Measurements from ENCODE around the gene PHF10. TPM values are rescaled to one million over a fixed set of nuclear protein-coding genes. Genes with fewer than 3 reads are reported as not detected.

PHF10 gene
- total RNA-seq, 2 donors from 2014 or later: 64.3 to 67.1 TPM

- DNase-seq: no peak
- H3K27ac Mint-ChIP-seq: no peak overlapping the region
- no peak overlapping the region for H3K4me3 Mint-ChIP-seq
- no peaks in the 10 kb centered on the region for H3K9me3 ChIP-seq (ENCODE audit: control insufficient read depth, low read length, poor library complexity, severe bottlenecking)
- no peaks in the 10 kb centered on the region for H3K27me3 Mint-ChIP-seq
- ATAC-seq: no peak
- peaks cover 14% of the 10 kb centered on the region for H3K36me3 Mint-ChIP-seq (ENCODE audit: low read depth)
- H3K4me1 Mint-ChIP-seq: peaks cover 13% of the 10 kb centered on the region
Measured at GRCh38 chr6:169661391-169661756, 62.9 kb downstream of the PHF10 start.

GRCh38 chr6:169660751-169661390, 63.4 kb downstream of the PHF10 start:
- ATAC-seq (no peak), DNase-seq (no peak)
- H3K9me3 ChIP-seq (ENCODE audit: control insufficient read depth, low read length, poor library complexity, severe bottlenecking): no peaks in the 10 kb centered on the region
- Mint-ChIP-seq H3K36me3 (ENCODE audit: low read depth) (peaks cover 16% of the 10 kb centered on the region), H3K4me1 (peaks cover 13% of the 10 kb centered on the region), H3K4me3 (no peak overlapping the region), H3K27ac (no peak overlapping the region), H3K27me3 (no peaks in the 10 kb centered on the region)

- no peak for DNase-seq
- H3K9me3 ChIP-seq (ENCODE audit: control insufficient read depth, low read length, poor library complexity, severe bottlenecking): no peaks in the 10 kb centered on the region
- ATAC-seq: no peak
- Mint-ChIP-seq H3K27ac (no peak overlapping the region), H3K27me3 (no peaks in the 10 kb centered on the region), H3K36me3 (ENCODE audit: low read depth) (peaks cover 16% of the 10 kb centered on the region), H3K4me3 (no peak overlapping the region), H3K4me1 (peaks cover 15% of the 10 kb centered on the region)
Measured at GRCh38 chr6:169659820-169660610, 64.3 kb downstream of the PHF10 start.

GRCh38 chr6:169657284-169657610, 67.1 kb downstream of the PHF10 start:
- peaks cover 10% of the 10 kb centered on the region for H3K36me3 Mint-ChIP-seq (ENCODE audit: low read depth)
- no peaks in the 10 kb centered on the region for H3K27me3 Mint-ChIP-seq
- no peak overlapping the region for H3K4me3 Mint-ChIP-seq
- DNase-seq (no peak), ATAC-seq (no peak)
- no peak overlapping the region for H3K27ac Mint-ChIP-seq
- H3K4me1 Mint-ChIP-seq: peaks cover 20% of the 10 kb centered on the region
- H3K9me3 ChIP-seq (ENCODE audit: control insufficient read depth, low read length, poor library complexity, severe bottlenecking): no peaks in the 10 kb centered on the region

- ATAC-seq (no peak), DNase-seq (no peak)
- H3K27ac Mint-ChIP-seq: no peak overlapping the region
- H3K27me3 Mint-ChIP-seq: no peaks in the 10 kb centered on the region
- no peak overlapping the region for H3K4me3 Mint-ChIP-seq
- H3K36me3 Mint-ChIP-seq (ENCODE audit: low read depth): peaks cover 11% of the 10 kb centered on the region
- H3K9me3 ChIP-seq (ENCODE audit: control insufficient read depth, low read length, poor library complexity, severe bottlenecking): no peaks in the 10 kb centered on the region
- H3K4me1 Mint-ChIP-seq: peaks cover 20% of the 10 kb centered on the region
Measured at GRCh38 chr6:169656546-169657283, 67.6 kb downstream of the PHF10 start.

GRCh38 chr6:169654598-169655391, 69.5 kb downstream of the PHF10 start:
- Mint-ChIP-seq H3K4me3 (peak overlapping the region; percentile 92), H3K36me3 (ENCODE audit: low read depth) (peaks cover 12% of the 10 kb centered on the region), H3K4me1 (peaks cover 20% of the 10 kb centered on the region), H3K27me3 (no peaks in the 10 kb centered on the region), H3K27ac (peak overlapping the region; percentile 85)
- DNase-seq (peak; percentile 49 to 63 (median 57)), ATAC-seq (peak; percentile 97)
- no peaks in the 10 kb centered on the region for H3K9me3 ChIP-seq (ENCODE audit: control insufficient read depth, low read length, poor library complexity, severe bottlenecking)

Other genes with a start within 250 kb of the PHF10 start
- gene WDR27, start 22.5 kb downstream of the PHF10 start, total RNA-seq: 10 to 100 TPM; 25.7 to 26.0 TPM
- 10 to 100 TPM; 16.3 to 17.8 TPM for gene C6orf120, start 22.4 kb downstream of the PHF10 start, total RNA-seq
- gene DYNLT2, start 27.1 kb upstream of the PHF10 start, total RNA-seq: 1 to 10 TPM; 3.0 to 3.9 TPM
- gene ERMARD, start 27.1 kb upstream of the PHF10 start, total RNA-seq: 10 to 100 TPM; 28.9 to 31.7 TPM